B cell (primary cell): ENCODE data around the gene HYAL1.

Experiments used
- EZH2 ChIP-seq: IDR thresholded peaks from 2 replicates; pipeline ENCODE4 v1.6.1; 2012; ENCODE audit warnings: borderline replicate concordance, low read depth, mild to moderate bottlenecking, moderate library complexity, low read length; ENCODE audit not compliant: insufficient read depth, poor library complexity, severe bottlenecking
- TF ChIP-seq, protein P1 (sequence below): fragments of 200-600 bp; IDR thresholded peaks from one replicate; pipeline ENCODE4 v1.8.0; 2022; ENCODE audit warnings: antibody characterized with exemption, mild to moderate bottlenecking

- TF ChIP-seq, protein P1, sequence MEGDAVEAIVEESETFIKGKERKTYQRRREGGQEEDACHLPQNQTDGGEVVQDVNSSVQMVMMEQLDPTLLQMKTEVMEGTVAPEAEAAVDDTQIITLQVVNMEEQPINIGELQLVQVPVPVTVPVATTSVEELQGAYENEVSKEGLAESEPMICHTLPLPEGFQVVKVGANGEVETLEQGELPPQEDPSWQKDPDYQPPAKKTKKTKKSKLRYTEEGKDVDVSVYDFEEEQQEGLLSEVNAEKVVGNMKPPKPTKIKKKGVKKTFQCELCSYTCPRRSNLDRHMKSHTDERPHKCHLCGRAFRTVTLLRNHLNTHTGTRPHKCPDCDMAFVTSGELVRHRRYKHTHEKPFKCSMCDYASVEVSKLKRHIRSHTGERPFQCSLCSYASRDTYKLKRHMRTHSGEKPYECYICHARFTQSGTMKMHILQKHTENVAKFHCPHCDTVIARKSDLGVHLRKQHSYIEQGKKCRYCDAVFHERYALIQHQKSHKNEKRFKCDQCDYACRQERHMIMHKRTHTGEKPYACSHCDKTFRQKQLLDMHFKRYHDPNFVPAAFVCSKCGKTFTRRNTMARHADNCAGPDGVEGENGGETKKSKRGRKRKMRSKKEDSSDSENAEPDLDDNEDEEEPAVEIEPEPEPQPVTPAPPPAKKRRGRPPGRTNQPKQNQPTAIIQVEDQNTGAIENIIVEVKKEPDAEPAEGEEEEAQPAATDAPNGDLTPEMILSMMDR, result no peak
- no peak for TF ChIP-seq EZH2
These were observed 3.8 kb downstream of the HYAL1 start for GRCh38 chr3:50299638-50299928.
